Stomach (tissue), 9 donors: ENCODE measurements around the gene SNAPC1. TPM values are rescaled to one million over a fixed set of nuclear protein-coding genes. Genes with fewer than 3 reads are reported as not detected.
"Not testable (repeated sequence)": the region's sequence is repeated elsewhere in the genome, so short reads cannot be mapped to it uniquely, and the experiment has no call there.

Experiments
- DNase-seq, 2 donors: peaks; one replicate each; pipeline versions ENCODE4 v3.0.0 to v3.0.0-alpha.2; 2013 to 2019
- H3K27ac ChIP-seq, 5 donors: fragments of 200-600 bp in 4 of 5; sonication (generic) in 4 of 5; one replicate each; pipeline ENCODE4 v1.5.1; 2013 to 2019; ENCODE audit warnings: mild to moderate bottlenecking in 1 of 5, moderate library complexity in 1 of 5
- H3K27me3 ChIP-seq, 3 donors: fragments of 200-600 bp; sonication (generic); one replicate each; pipeline ENCODE4 v1.5.1; 2017 to 2019; ENCODE audit warnings: mixed run types in 1 of 3
- H3K36me3 ChIP-seq, 4 donors: fragments of 200-600 bp; sonication (generic); 1 replicate in 3 of 4; 2 replicates in 1 of 4; pipeline ENCODE4 v1.5.1; 2016 to 2019
- H3K4me1 ChIP-seq, 4 donors: fragments of 200-600 bp; sonication (generic); one replicate each; pipeline ENCODE4 v1.5.1; 2016 to 2019
- H3K4me3 ChIP-seq, 4 donors: fragments of 200-600 bp; sonication (generic) in 3 of 4; one replicate each; pipeline ENCODE4 v1.5.1; 2016 to 2019; ENCODE audit warnings: mild to moderate bottlenecking in 1 of 4
- H3K9me3 ChIP-seq, 4 donors: fragments of 200-600 bp; sonication (generic); one replicate each; pipeline ENCODE4 v1.5.1; 2016 to 2019
- CTCF ChIP-seq, 7 experiments: fragments of 450-650 bp in 4 of 7; fragments of 200-600 bp in 3 of 7; sonication (generic) in 3 of 7; IDR thresholded peaks; one replicate each; pipeline ENCODE4 v1.5.1; 2016 to 2019; ENCODE audit warnings: antibody characterized with exemption in 7 of 7, control low read depth in 2 of 7, mild to moderate bottlenecking in 1 of 7
- EP300 ChIP-seq: sonication (generic); formaldehyde crosslinking; IDR thresholded peaks from one replicate; pipeline ENCODE4 v1.6.1; 2017; ENCODE audit warnings: antibody characterized with exemption
- POLR2A ChIP-seq, 4 donors: fragments of 450-650 bp; IDR thresholded peaks; one replicate each; pipeline ENCODE4 v1.6.1; 2016; ENCODE audit warnings: antibody characterized with exemption in 4 of 4, control low read depth in 2 of 4, mild to moderate bottlenecking in 1 of 4, moderate library complexity in 1 of 4
- POLR2AphosphoS5 ChIP-seq, 3 donors: sonication (generic); formaldehyde crosslinking; IDR thresholded peaks; one replicate each; pipeline ENCODE4 v1.6.1; 2016; ENCODE audit warnings: antibody characterized with exemption in 3 of 3
- WGBS, 5 donors: extraction: QIAGEN DNeasy Blood & Tissue Kit in 3 of 5; methylation state at CpG; one replicate each; pipeline versions ENCODE4 v1.1.5 to v1.1.7; 2013 to 2018; 5-methylcytosine and 5-hydroxymethylcytosine counted together
- intact Hi-C: fragments of 100-400 bp; cut with DNase I; formaldehyde crosslinking; loops from one replicate; pipeline ENCODE4 v1.15.1; 2023; ENCODE audit warnings: low total_unique reads
- polyA plus RNA-seq, 3 donors: library from polyadenylated mRNA; stranded (reverse); fragments of 200-250 nt; gene quantifications; one replicate each; pipeline ENCODE4 v1.2.3, GENCODE V29; 2013
- total RNA-seq, 5 donors: library from RNA; depleted of rRNA; stranded (reverse); fragments of >200 nt; gene quantifications; one replicate each; pipeline versions ENCODE4 v1.1.0 to v1.2.3, GENCODE V29; 2014 to 2016
- donor health status: healthy with polysubstance abuse.
- donor health status: Bipolar disorder and iron deficiency.
- donor health status: healthy.

SNAPC1 gene
- total and polyA plus RNA-seq, 8 donors: 0.89 to 8.7 (median 3.0) TPM; not detected in 1

GRCh38 chr14:61737915-61738314, 24.3 kb upstream of the SNAPC1 start:
- H3K36me3 ChIP-seq: peaks cover 63 to 100% (median 99%) of the 10 kb centered on the region in 4 donors
- TF ChIP-seq CTCF (IDR thresholded peaks at IDR 0.05): no peak
- no peak for TF ChIP-seq POLR2A (IDR thresholded peaks at IDR 0.05)
- no peak for TF ChIP-seq EP300
- TF ChIP-seq POLR2AphosphoS5 (IDR thresholded peaks at IDR 0.05): no peak
- no peaks in the 10 kb centered on the region for H3K4me1 ChIP-seq
- 87 to 97% (median 93%) methylated on average over 5 of the region's 5 CpGs for WGBS, 5 donors
- intact Hi-C loops: loop anchor here (10.0 kb wide), 1 partner anchor 273 kb away; no protein-coding TSS in a partner anchor
- no peak overlapping the region for H3K4me3 ChIP-seq
- H3K27ac ChIP-seq: no peak overlapping the region
- DNase-seq: no peak
- no peaks in the 10 kb centered on the region for H3K9me3 ChIP-seq
- H3K27me3 ChIP-seq: no peaks in the 10 kb centered on the region

- no peaks in the 10 kb centered on the region for H3K9me3 ChIP-seq
- no peaks in the 10 kb centered on the region for H3K4me1 ChIP-seq
- peaks cover 69 to 100% (median 99%) of the 10 kb centered on the region in 4 donors for H3K36me3 ChIP-seq
- TF ChIP-seq EP300 (no peak), POLR2A (IDR thresholded peaks at IDR 0.05) (no peak), POLR2AphosphoS5 (IDR thresholded peaks at IDR 0.05) (no peak), CTCF (IDR thresholded peaks at IDR 0.05) (no peak)
- no peak overlapping the region for H3K27ac ChIP-seq
- H3K27me3 ChIP-seq: no peaks in the 10 kb centered on the region
- no peak for DNase-seq
- intact Hi-C loops: loop anchor here (10.0 kb wide), 1 partner anchor 274 kb away; no protein-coding TSS in a partner anchor
- no peak overlapping the region for H3K4me3 ChIP-seq
Measured at GRCh38 chr14:61739133-61739532, 23.1 kb upstream of the SNAPC1 start.

- Histone ChIP-seq H3K9me3 (no peaks in the 10 kb centered on the region), H3K36me3 (peaks cover 66 to 100% (median 97%) of the 10 kb centered on the region in 4 donors), H3K4me3 (no peak overlapping the region), H3K4me1 (peaks cover 0 to 4% (median 0%) of the 10 kb centered on the region in 4 donors), H3K27ac (no peak overlapping the region), H3K27me3 (no peaks in the 10 kb centered on the region)
- no peak for DNase-seq
- TF ChIP-seq EP300 (no peak), POLR2A (IDR thresholded peaks at IDR 0.05) (no peak), POLR2AphosphoS5 (IDR thresholded peaks at IDR 0.05) (no peak), CTCF (IDR thresholded peaks at IDR 0.05) (no peak)
- 92 to 95% (median 94%) methylated on average over 6 of the region's 6 CpGs for WGBS, 5 donors
- intact Hi-C loops: no loop called here
Measured at GRCh38 chr14:61742371-61742770, 19.8 kb upstream of the SNAPC1 start.

- Histone ChIP-seq H3K27me3 (no peaks in the 10 kb centered on the region), H3K36me3 (peaks cover 51 to 95% (median 85%) of the 10 kb centered on the region in 4 donors), H3K9me3 (no peaks in the 10 kb centered on the region), H3K4me3 (no peak overlapping the region), H3K4me1 (peaks cover under 1 to 17% (median 1%) of the 10 kb centered on the region in 4 donors), H3K27ac (no peak overlapping the region)
- 94 to 98% (median 96%) methylated on average over 5 of the region's 5 CpGs for WGBS, 5 donors
- TF ChIP-seq EP300 (no peak), CTCF (IDR thresholded peaks at IDR 0.05) (no peak), POLR2AphosphoS5 (IDR thresholded peaks at IDR 0.05) (no peak), POLR2A (IDR thresholded peaks at IDR 0.05) (no peak)
- intact Hi-C loops: no loop called here
- no peak for DNase-seq
Measured at GRCh38 chr14:61744238-61744637, 18.0 kb upstream of the SNAPC1 start.

GRCh38 chr14:61746346-61746745, 15.9 kb upstream of the SNAPC1 start:
- H3K9me3 ChIP-seq, intact Hi-C loops, DNase-seq, H3K4me3 ChIP-seq, H3K27me3 ChIP-seq, H3K27ac ChIP-seq: not testable (repeated sequence)
- Histone ChIP-seq H3K4me1 (peaks cover 16 to 36% (median 19%) of the 10 kb centered on the region in 4 donors), H3K36me3 (peaks cover 40 to 76% (median 65%) of the 10 kb centered on the region in 4 donors)
- 90 to 98% (median 96%) methylated on average over 3 of the region's 3 CpGs for WGBS, 5 donors
